Choroid plexus epithelial cell (primary cell): ENCODE measurements around the gene BGN.

Experiments
- DNase-seq: peaks from one replicate; pipeline ENCODE4 v3.0.0-alpha.2; 2010; ENCODE audit warnings: low read depth
- H3K4me3 ChIP-seq: 2 replicates; pipeline ENCODE4 v1.5.1; 2011; ENCODE audit warnings: low read depth, mild to moderate bottlenecking, control low read depth, low read length, moderate library complexity
- TF ChIP-seq, protein P1 (sequence below): conservative IDR thresholded peaks from 2 replicates; pipeline ENCODE4 v1.5.1; 2011; ENCODE audit warnings: low read depth, mild to moderate bottlenecking, control low read depth, inconsistent platforms, low read length, moderate library complexity

Gene BGN

DNA sequence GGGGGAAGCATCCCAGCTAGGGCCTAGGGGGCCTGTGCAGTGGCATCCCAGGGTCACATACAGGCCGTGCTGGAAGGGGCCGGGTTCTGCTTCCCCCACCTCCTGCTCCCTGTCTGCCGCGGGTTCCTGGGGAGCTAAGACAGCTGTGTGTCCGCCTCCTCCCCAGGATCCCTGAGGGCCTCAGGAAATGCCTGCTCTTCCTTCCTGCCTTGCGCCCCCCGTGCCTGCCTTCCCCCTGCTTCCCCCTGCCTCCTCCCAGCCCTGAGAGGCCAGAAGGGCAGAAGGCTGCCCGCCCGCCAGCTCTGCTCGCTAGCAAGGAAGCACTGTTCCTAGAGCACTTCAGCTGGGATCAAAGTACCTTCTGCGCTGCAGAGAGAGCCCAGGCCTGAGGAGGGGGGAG, 2.9 kb upstream of the BGN start:
- no peak for DNase-seq
- H3K4me3 ChIP-seq = no peak overlapping the region
- TF ChIP-seq, protein P1, sequence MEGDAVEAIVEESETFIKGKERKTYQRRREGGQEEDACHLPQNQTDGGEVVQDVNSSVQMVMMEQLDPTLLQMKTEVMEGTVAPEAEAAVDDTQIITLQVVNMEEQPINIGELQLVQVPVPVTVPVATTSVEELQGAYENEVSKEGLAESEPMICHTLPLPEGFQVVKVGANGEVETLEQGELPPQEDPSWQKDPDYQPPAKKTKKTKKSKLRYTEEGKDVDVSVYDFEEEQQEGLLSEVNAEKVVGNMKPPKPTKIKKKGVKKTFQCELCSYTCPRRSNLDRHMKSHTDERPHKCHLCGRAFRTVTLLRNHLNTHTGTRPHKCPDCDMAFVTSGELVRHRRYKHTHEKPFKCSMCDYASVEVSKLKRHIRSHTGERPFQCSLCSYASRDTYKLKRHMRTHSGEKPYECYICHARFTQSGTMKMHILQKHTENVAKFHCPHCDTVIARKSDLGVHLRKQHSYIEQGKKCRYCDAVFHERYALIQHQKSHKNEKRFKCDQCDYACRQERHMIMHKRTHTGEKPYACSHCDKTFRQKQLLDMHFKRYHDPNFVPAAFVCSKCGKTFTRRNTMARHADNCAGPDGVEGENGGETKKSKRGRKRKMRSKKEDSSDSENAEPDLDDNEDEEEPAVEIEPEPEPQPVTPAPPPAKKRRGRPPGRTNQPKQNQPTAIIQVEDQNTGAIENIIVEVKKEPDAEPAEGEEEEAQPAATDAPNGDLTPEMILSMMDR = no peak

DNA sequence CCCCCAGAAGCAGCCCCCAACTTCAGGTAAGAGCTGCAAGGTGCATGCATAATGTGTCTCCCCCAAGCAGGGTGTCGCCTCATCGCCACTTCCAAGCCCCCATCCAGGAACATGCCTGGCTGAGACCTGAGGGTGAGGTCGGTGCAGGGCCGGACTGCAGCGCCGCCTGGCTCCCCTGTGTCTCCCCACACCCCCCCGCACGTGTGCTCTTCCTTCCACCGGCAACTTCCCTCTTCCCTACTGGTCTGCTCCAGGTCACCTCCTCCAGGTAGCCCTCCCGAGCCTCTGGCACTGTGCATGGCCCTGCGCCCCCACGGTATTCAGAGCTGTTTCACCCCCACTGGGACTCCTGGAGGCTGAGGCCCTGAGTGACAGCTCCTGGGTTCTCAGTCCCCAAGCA, 2.2 kb upstream of the BGN start:
- TF ChIP-seq, protein P1 = no peak
- no peak for DNase-seq

GRCh38 chrX:153493085-153493484, 1.7 kb upstream of the BGN start:
- TF ChIP-seq, protein P1 = no peak
- H3K4me3 ChIP-seq = no peak overlapping the region
- DNase-seq = no peak

More for the DNA sequence above, 2.2 kb upstream of the BGN start:
- no peak overlapping the region for H3K4me3 ChIP-seq

- H3K4me3 ChIP-seq = no peak overlapping the region
- TF ChIP-seq, protein P1 = no peak
- peak; percentile 15 for DNase-seq
These were observed 719 bp upstream of the BGN start for GRCh38 chrX:153494061-153494460.

- DNase-seq = peak; percentile 41
- TF ChIP-seq, protein P1 = no peak
- peak overlapping the region; percentile 50 for H3K4me3 ChIP-seq
These were observed 577 bp downstream of the BGN start for GRCh38 chrX:153495362-153495751.

DNA sequence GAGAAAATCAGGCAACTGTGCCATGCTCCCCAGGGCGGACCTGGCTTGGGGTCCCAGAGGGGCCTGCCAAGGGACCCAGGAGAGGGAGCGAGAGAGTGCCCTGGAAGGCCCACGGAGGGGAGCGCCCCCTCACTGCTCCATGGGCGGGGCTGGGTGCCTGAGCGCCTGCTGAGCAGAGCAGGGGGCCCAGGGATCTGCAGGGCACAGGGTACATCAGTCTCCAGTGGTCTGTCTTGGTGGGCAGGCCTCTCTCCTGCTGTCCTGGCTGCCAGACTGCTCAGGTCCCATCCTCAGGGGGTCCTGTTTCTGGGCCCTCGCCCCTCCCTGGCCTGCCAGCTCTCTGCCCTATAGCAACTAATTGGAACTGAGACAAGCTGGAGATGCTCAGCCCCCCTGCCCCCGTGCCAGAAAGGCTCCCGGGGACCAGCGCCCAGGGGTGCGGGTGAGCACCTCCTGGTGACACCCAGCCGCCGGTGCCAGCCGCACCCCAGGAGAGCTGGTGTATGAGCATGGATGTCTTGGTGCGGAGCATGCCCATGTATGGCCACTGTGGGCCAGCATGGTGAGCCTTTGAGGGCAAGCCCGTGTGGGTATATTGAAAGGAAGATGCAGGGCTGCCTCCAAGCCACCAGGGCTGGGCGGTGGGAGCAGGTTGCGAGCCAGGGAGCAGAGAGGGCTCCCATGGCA, 1.3 kb downstream of the BGN start:
- peak overlapping the region; percentile 50 for H3K4me3 ChIP-seq
- TF ChIP-seq, protein P1 = no peak
- DNase-seq = no peak

GRCh38 chrX:153496590-153496959, 1.8 kb downstream of the BGN start:
- no peak for DNase-seq
- peak overlapping the region; percentile 50 for H3K4me3 ChIP-seq
- TF ChIP-seq, protein P1 = no peak
